ENCODE measurements around the gene NDST1.

The NDST1 gene

GRCh38 chr5:150541895-150542294, 34.0 kb downstream of the NDST1 start:
- DNase-seq (ENCODE audit: low read depth, low spot score) = no peak
- Histone ChIP-seq H3K4me1 (ENCODE audit: control insufficient read depth, insufficient read depth, low read length) (no peaks in the 10 kb centered on the region), H3K27ac (ENCODE audit: low read length) (no peak overlapping the region), H3K27me3 (ENCODE audit: control insufficient read depth, insufficient read depth, low read length) (no peaks in the 10 kb centered on the region), H3K9me3 (ENCODE audit: control insufficient read depth, insufficient read depth, low read length) (no peaks in the 10 kb centered on the region), H3K4me3 (ENCODE audit: low read length) (no peak overlapping the region), H3K36me3 (ENCODE audit: control insufficient read depth, insufficient read depth, low read length) (peaks cover 33% of the 10 kb centered on the region)

DNA sequence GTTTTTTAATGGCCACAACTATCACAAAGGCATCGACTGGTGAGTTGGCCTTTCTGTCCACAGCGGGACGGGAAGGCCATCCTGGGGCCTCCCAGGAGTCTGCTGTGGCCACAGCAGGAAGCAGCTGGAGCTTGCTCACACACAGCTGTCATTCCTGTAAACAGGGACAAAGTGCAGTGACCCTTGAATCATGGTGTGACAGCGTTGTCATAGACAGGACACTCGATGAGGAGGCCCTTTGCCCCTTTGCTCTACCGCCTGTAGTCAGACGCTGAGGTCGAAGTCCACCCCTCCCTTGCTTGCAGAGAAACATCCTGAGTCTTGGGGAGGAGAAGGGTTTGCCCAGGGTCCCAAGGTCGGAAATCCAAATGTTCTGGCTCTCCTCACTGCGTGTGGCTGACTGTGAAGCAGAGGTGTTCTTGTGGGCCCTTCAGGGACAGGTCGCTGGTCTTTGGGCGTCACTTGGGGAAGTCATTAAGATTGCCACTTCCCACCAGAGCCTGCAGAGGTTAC, 35.1 kb downstream of the NDST1 start:
- DNase-seq (ENCODE audit: low read depth, low spot score) = no peak
- WGBS (ENCODE audit: insufficient coverage, insufficient read length) = no CpG with 5 or more reads among the region's 12 CpGs
- no peaks in the 10 kb centered on the region for H3K9me3 ChIP-seq (ENCODE audit: control insufficient read depth, insufficient read depth, low read length)
- H3K4me1 ChIP-seq (ENCODE audit: control insufficient read depth, insufficient read depth, low read length) = no peaks in the 10 kb centered on the region
- no peak overlapping the region for H3K27ac ChIP-seq (ENCODE audit: low read length)
- H3K4me3 ChIP-seq (ENCODE audit: low read length) = no peak overlapping the region
- peaks cover 34% of the 10 kb centered on the region for H3K36me3 ChIP-seq (ENCODE audit: control insufficient read depth, insufficient read depth, low read length)
- no peaks in the 10 kb centered on the region for H3K27me3 ChIP-seq (ENCODE audit: control insufficient read depth, insufficient read depth, low read length)

GRCh38 chr5:150544611-150545219, 36.8 kb downstream of the NDST1 start:
- no peaks in the 10 kb centered on the region for H3K4me1 ChIP-seq (ENCODE audit: control insufficient read depth, insufficient read depth, low read length)
- DNase-seq (ENCODE audit: low read depth, low spot score) = peak; percentile 68
- peaks cover 26% of the 10 kb centered on the region for H3K36me3 ChIP-seq (ENCODE audit: control insufficient read depth, insufficient read depth, low read length)
- WGBS (ENCODE audit: insufficient coverage, insufficient read length) = no CpG with 5 or more reads among the region's 8 CpGs
- no peaks in the 10 kb centered on the region for H3K9me3 ChIP-seq (ENCODE audit: control insufficient read depth, insufficient read depth, low read length)
- H3K27ac ChIP-seq (ENCODE audit: low read length) = no peak overlapping the region
- H3K4me3 ChIP-seq (ENCODE audit: low read length) = no peak overlapping the region
- no peaks in the 10 kb centered on the region for H3K27me3 ChIP-seq (ENCODE audit: control insufficient read depth, insufficient read depth, low read length)

DNA sequence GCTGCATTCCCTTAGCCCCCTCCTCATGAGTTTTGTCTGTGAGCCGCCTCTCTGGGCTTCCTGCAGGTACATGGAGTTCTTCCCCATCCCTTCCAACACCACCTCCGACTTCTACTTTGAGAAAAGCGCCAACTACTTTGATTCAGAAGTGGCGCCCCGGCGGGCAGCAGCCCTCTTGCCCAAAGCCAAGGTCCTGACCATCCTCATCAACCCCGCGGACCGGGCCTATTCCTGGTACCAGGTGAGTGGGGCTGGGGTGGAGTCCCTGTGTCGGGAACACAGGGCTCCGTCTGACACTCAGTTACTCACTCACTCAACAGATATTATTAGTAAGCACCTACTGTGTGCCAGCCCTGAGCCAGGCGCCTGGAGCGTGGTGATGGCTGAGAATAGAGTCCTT, 37.3 kb downstream of the NDST1 start:
- no peaks in the 10 kb centered on the region for H3K4me1 ChIP-seq (ENCODE audit: control insufficient read depth, insufficient read depth, low read length)
- no peak for DNase-seq (ENCODE audit: low read depth, low spot score)
- H3K4me3 ChIP-seq (ENCODE audit: low read length) = no peak overlapping the region
- H3K27ac ChIP-seq (ENCODE audit: low read length) = no peak overlapping the region
- no peaks in the 10 kb centered on the region for H3K9me3 ChIP-seq (ENCODE audit: control insufficient read depth, insufficient read depth, low read length)
- no peaks in the 10 kb centered on the region for H3K27me3 ChIP-seq (ENCODE audit: control insufficient read depth, insufficient read depth, low read length)
- no CpG with 5 or more reads among the region's 13 CpGs for WGBS (ENCODE audit: insufficient coverage, insufficient read length)
- peaks cover 21% of the 10 kb centered on the region for H3K36me3 ChIP-seq (ENCODE audit: control insufficient read depth, insufficient read depth, low read length)

DNA sequence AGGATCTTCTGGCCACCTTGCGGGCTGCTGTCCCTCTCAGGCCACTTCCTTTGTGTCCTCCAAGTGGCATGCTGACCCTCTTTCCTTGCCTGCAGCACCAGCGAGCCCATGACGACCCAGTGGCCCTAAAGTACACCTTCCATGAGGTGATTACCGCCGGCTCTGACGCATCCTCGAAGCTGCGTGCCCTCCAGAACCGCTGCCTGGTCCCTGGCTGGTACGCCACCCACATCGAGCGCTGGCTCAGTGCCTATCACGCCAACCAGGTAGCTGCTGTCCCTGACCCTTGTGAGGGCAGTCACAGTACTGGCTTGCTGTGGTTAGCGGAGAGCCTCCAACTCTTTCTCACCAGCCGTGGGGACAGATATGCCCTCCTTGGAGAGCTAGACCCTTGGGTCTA, 40.2 kb downstream of the NDST1 start:
- no CpG with 5 or more reads among the region's 15 CpGs for WGBS (ENCODE audit: insufficient coverage, insufficient read length)
- Histone ChIP-seq H3K4me1 (ENCODE audit: control insufficient read depth, insufficient read depth, low read length) (no peaks in the 10 kb centered on the region), H3K27ac (ENCODE audit: low read length) (no peak overlapping the region), H3K36me3 (ENCODE audit: control insufficient read depth, insufficient read depth, low read length) (peaks cover 23% of the 10 kb centered on the region), H3K9me3 (ENCODE audit: control insufficient read depth, insufficient read depth, low read length) (no peaks in the 10 kb centered on the region), H3K4me3 (ENCODE audit: low read length) (no peak overlapping the region), H3K27me3 (ENCODE audit: control insufficient read depth, insufficient read depth, low read length) (no peaks in the 10 kb centered on the region)
- DNase-seq (ENCODE audit: low read depth, low spot score) = no peak

GRCh38 chr5:150549735-150550134, 41.8 kb downstream of the NDST1 start:
- H3K27me3 ChIP-seq (ENCODE audit: control insufficient read depth, insufficient read depth, low read length) = no peaks in the 10 kb centered on the region
- H3K27ac ChIP-seq (ENCODE audit: low read length) = no peak overlapping the region
- DNase-seq (ENCODE audit: low read depth, low spot score) = no peak
- H3K4me1 ChIP-seq (ENCODE audit: control insufficient read depth, insufficient read depth, low read length) = no peaks in the 10 kb centered on the region
- WGBS (ENCODE audit: insufficient coverage, insufficient read length) = no CpG with 5 or more reads among the region's 1 CpG
- H3K4me3 ChIP-seq (ENCODE audit: low read length) = no peak overlapping the region
- H3K9me3 ChIP-seq (ENCODE audit: control insufficient read depth, insufficient read depth, low read length) = no peaks in the 10 kb centered on the region
- peaks cover 35% of the 10 kb centered on the region for H3K36me3 ChIP-seq (ENCODE audit: control insufficient read depth, insufficient read depth, low read length)

GRCh38 chr5:150550286-150550685, 42.4 kb downstream of the NDST1 start:
- Histone ChIP-seq H3K4me3 (ENCODE audit: low read length) (no peak overlapping the region), H3K9me3 (ENCODE audit: control insufficient read depth, insufficient read depth, low read length) (no peaks in the 10 kb centered on the region), H3K27me3 (ENCODE audit: control insufficient read depth, insufficient read depth, low read length) (no peaks in the 10 kb centered on the region), H3K4me1 (ENCODE audit: control insufficient read depth, insufficient read depth, low read length) (no peaks in the 10 kb centered on the region), H3K36me3 (ENCODE audit: control insufficient read depth, insufficient read depth, low read length) (peaks cover 33% of the 10 kb centered on the region), H3K27ac (ENCODE audit: low read length) (no peak overlapping the region)
- WGBS (ENCODE audit: insufficient coverage, insufficient read length) = no CpG with 5 or more reads among the region's 8 CpGs
- DNase-seq (ENCODE audit: low read depth, low spot score) = no peak

DNA sequence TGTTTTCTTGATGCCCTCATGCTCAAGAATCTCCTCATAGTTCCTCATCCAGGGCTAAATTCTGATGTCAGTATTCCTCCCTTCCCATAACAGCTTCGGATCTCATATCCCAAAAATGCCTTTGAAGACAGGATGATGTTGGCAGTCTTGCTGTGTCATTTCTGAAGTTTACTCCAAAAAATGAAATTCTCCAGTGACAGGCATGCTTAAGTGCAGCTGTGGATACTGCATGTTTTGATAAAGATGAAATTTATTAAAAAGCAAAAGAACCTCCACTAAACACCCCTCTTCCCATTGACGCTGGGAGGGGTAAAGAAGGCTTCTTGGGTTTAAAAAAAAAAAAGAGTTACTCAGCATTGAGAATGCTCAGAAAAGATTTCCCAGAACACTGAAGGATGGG, 43.1 kb downstream of the NDST1 start:
- peaks cover 28% of the 10 kb centered on the region for H3K36me3 ChIP-seq (ENCODE audit: control insufficient read depth, insufficient read depth, low read length)
- no peak overlapping the region for H3K27ac ChIP-seq (ENCODE audit: low read length)
- no peak overlapping the region for H3K4me3 ChIP-seq (ENCODE audit: low read length)
- H3K4me1 ChIP-seq (ENCODE audit: control insufficient read depth, insufficient read depth, low read length) = no peaks in the 10 kb centered on the region
- no peak for DNase-seq (ENCODE audit: low read depth, low spot score)
- no peaks in the 10 kb centered on the region for H3K9me3 ChIP-seq (ENCODE audit: control insufficient read depth, insufficient read depth, low read length)
- WGBS (ENCODE audit: insufficient coverage, insufficient read length) = no CpG with 5 or more reads among the region's 2 CpGs
- no peaks in the 10 kb centered on the region for H3K27me3 ChIP-seq (ENCODE audit: control insufficient read depth, insufficient read depth, low read length)

DNA sequence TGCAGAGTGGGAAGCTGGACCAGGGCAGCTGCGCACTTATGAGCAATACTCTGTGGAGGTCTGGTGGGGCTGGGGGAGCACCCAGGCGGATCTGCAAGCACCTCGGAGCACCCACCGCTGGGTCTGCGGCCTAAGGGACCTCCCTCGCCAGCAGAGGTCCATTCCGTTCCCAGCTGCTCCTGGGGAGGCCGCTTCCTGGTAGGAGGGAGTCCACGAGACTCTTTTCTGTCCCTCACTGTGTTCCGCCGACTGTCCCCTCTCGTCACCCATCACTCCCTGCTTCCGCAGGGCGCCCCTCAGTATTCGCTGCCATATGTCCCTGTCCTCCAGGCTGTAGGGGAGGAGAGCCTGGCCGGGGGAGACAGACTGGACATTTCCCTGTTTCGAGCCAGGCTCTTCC, 45.5 kb downstream of the NDST1 start:
- Histone ChIP-seq H3K36me3 (ENCODE audit: control insufficient read depth, insufficient read depth, low read length) (peaks cover 24% of the 10 kb centered on the region), H3K4me1 (ENCODE audit: control insufficient read depth, insufficient read depth, low read length) (no peaks in the 10 kb centered on the region), H3K27ac (ENCODE audit: low read length) (no peak overlapping the region), H3K27me3 (ENCODE audit: control insufficient read depth, insufficient read depth, low read length) (no peaks in the 10 kb centered on the region), H3K9me3 (ENCODE audit: control insufficient read depth, insufficient read depth, low read length) (no peaks in the 10 kb centered on the region), H3K4me3 (ENCODE audit: low read length) (no peak overlapping the region)
- WGBS (ENCODE audit: insufficient coverage, insufficient read length) = no CpG with 5 or more reads among the region's 17 CpGs
- DNase-seq (ENCODE audit: low read depth, low spot score) = no peak

- Histone ChIP-seq H3K27me3 (ENCODE audit: control insufficient read depth, insufficient read depth, low read length) (no peaks in the 10 kb centered on the region), H3K36me3 (ENCODE audit: control insufficient read depth, insufficient read depth, low read length) (peaks cover 24% of the 10 kb centered on the region), H3K9me3 (ENCODE audit: control insufficient read depth, insufficient read depth, low read length) (no peaks in the 10 kb centered on the region), H3K27ac (ENCODE audit: low read length) (no peak overlapping the region), H3K4me3 (ENCODE audit: low read length) (no peak overlapping the region), H3K4me1 (ENCODE audit: control insufficient read depth, insufficient read depth, low read length) (no peaks in the 10 kb centered on the region)
- no peak for DNase-seq (ENCODE audit: low read depth, low spot score)
- no CpG with 5 or more reads among the region's 8 CpGs for WGBS (ENCODE audit: insufficient coverage, insufficient read length)
Observed at GRCh38 chr5:150553911-150554310, 46.0 kb downstream of the NDST1 start.

- Histone ChIP-seq H3K36me3 (ENCODE audit: control insufficient read depth, insufficient read depth, low read length) (peaks cover 22% of the 10 kb centered on the region), H3K27me3 (ENCODE audit: control insufficient read depth, insufficient read depth, low read length) (no peaks in the 10 kb centered on the region), H3K4me1 (ENCODE audit: control insufficient read depth, insufficient read depth, low read length) (no peaks in the 10 kb centered on the region), H3K9me3 (ENCODE audit: control insufficient read depth, insufficient read depth, low read length) (no peaks in the 10 kb centered on the region), H3K4me3 (ENCODE audit: low read length) (no peak overlapping the region), H3K27ac (ENCODE audit: low read length) (no peak overlapping the region)
- DNase-seq (ENCODE audit: low read depth, low spot score) = no peak
- WGBS (ENCODE audit: insufficient coverage, insufficient read length) = no CpG with 5 or more reads among the region's 8 CpGs
Observed at GRCh38 chr5:150554857-150555256, 46.9 kb downstream of the NDST1 start.

Data from iPS DF 6.9 (cell line).